Measurements from ENCODE around the gene TRIM44. TPM values are rescaled to one million over a fixed set of nuclear protein-coding genes. Genes with fewer than 3 reads are reported as not detected.

The TRIM44 gene
- total RNA-seq, 1 experiment from 2014 or later: 33.4 TPM

GRCh38 chr11:35852056-35852455 is 189.5 kb downstream of the TRIM44 start (continued):
- no peak for TF ChIP-seq YY1 (IDR thresholded peaks at IDR 0.05; ENCODE audit: extremely low read depth, insufficient replicate concordance, low read depth, low read length)
- no peak for TF ChIP-seq TCF7L2 (IDR thresholded peaks at IDR 0.05; ENCODE audit: borderline replicate concordance, extremely low read depth, insufficient read depth, insufficient read length)
- TF ChIP-seq, protein P1, sequence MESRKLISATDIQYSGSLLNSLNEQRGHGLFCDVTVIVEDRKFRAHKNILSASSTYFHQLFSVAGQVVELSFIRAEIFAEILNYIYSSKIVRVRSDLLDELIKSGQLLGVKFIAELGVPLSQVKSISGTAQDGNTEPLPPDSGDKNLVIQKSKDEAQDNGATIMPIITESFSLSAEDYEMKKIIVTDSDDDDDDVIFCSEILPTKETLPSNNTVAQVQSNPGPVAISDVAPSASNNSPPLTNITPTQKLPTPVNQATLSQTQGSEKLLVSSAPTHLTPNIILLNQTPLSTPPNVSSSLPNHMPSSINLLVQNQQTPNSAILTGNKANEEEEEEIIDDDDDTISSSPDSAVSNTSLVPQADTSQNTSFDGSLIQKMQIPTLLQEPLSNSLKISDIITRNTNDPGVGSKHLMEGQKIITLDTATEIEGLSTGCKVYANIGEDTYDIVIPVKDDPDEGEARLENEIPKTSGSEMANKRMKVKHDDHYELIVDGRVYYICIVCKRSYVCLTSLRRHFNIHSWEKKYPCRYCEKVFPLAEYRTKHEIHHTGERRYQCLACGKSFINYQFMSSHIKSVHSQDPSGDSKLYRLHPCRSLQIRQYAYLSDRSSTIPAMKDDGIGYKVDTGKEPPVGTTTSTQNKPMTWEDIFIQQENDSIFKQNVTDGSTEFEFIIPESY (IDR thresholded peaks at IDR 0.05; ENCODE audit: extremely low read depth, insufficient replicate concordance, low read length): no peak

DNA sequence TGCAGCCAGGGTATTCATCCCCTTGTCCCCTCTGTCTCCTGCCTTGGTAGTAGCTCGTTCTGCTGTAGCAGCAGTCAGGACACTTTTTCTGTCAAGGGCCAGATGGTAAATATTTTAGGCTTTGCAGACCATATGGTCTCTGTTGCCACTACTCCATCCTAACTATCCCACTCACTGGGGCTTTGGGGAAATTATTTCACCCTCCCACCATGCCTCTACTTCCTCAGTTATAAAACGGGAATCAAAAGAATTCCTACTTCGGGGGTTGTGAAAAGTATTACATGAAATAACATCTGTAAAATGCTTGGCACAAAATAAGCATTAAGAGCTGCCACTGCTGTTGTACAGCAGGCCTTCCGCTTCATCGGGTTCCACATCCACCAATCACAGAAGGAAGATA is 191.4 kb downstream of the TRIM44 start:
- intact Hi-C loops (cut with micrococcal nuclease): no loop called here
- TF ChIP-seq, protein P2, sequence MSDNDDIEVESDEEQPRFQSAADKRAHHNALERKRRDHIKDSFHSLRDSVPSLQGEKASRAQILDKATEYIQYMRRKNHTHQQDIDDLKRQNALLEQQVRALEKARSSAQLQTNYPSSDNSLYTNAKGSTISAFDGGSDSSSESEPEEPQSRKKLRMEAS (IDR thresholded peaks at IDR 0.05): no peak
- no peak for TF ChIP-seq YY1 (IDR thresholded peaks at IDR 0.05; ENCODE audit: extremely low read depth, insufficient replicate concordance, low read depth, low read length)
- TF ChIP-seq SP1 (IDR thresholded peaks at IDR 0.05; ENCODE audit: low read depth): no peak
- H3K9me3 ChIP-seq (ENCODE audit: control insufficient read depth in 1 of 2, insufficient read depth in 1 of 2, low read depth in 1 of 2, low read length in 2 of 2): no peaks in the 10 kb centered on the region
- ChIA-PET POLR2A (no interaction called here), CTCF (no interaction called here), RAD21 (ENCODE audit: low non-redundant PET in 1 of 2, low total read pairs in 2 of 2, uncharacterized antibody in 2 of 2, unreplicated experiment in 2 of 2) (no interaction called here)
- H3K27me3 ChIP-seq (ENCODE audit: insufficient read depth, low read length): no peaks in the 10 kb centered on the region
- no peaks in the 10 kb centered on the region for H4K20me1 ChIP-seq (ENCODE audit: insufficient read depth)
- no peaks in the 10 kb centered on the region for H3K79me2 ChIP-seq (ENCODE audit: insufficient read depth, low read length)
- H3K36me3 ChIP-seq (ENCODE audit: control insufficient read depth in 1 of 2, insufficient read depth in 2 of 2, low read length in 2 of 2): no peaks in the 10 kb centered on the region
- H3K4me2 ChIP-seq (ENCODE audit: low read length): no peak overlapping the region
- no peak for DNase-seq (ENCODE audit: low read depth, low spot score)
- H3K9me2 ChIP-seq (ENCODE audit: insufficient read depth): no peaks in the 10 kb centered on the region
- no peak overlapping the region for H3K27ac ChIP-seq (ENCODE audit: low read depth, low read length)
- H3K9ac ChIP-seq (ENCODE audit: low read length): no peak overlapping the region
- H3K4me1 ChIP-seq (ENCODE audit: control insufficient read depth in 1 of 2, insufficient read depth in 2 of 2, low read length in 2 of 2): no peaks in the 10 kb centered on the region
- ATAC-seq: no peak
- H3K4me3 ChIP-seq (replicated peaks in 1 of 2; ENCODE audit: low read depth in 1 of 2, low read length in 2 of 2): no peak overlapping the region
- H2AFZ ChIP-seq (ENCODE audit: low read depth, low read length, poor library complexity, severe bottlenecking): no peak overlapping the region
- BruUV-seq (replicated peaks): no TSS peak

Data from HCT116 (cell line).